Neural cell (in vitro differentiated cells): ENCODE results near the gene ERMAP. TPM values are rescaled to one million over a fixed set of nuclear protein-coding genes. Genes with fewer than 3 reads are reported as not detected.

Source experiments
- polyA plus RNA-seq: library from polyadenylated mRNA; depleted of rRNA; stranded (reverse); fragments of >200 nt; gene quantifications from 2 replicates; pipeline ENCODE4 v1.2.3, GENCODE V29; 2014

ERMAP gene
- polyA plus RNA-seq, 1 donor from 2014 or later = 10.6 TPM

Other genes starting within 250 kb of the ERMAP start
- 61.9 and 85.0 TPM in 2 replicates for gene PPIH, start 158.7 kb upstream of the ERMAP start, polyA plus RNA-seq
- gene YBX1, start 134.7 kb upstream of the ERMAP start, polyA plus RNA-seq = 668 and 706 TPM in 2 replicates
- gene CLDN19, start 76.9 kb upstream of the ERMAP start, polyA plus RNA-seq = not detected in 2 replicates
- 32.4 and 47.6 TPM in 2 replicates for gene P3H1, start 50.1 kb upstream of the ERMAP start, polyA plus RNA-seq
- 10.2 and 26.7 TPM in 2 replicates for gene C1orf50, start 49.9 kb upstream of the ERMAP start, polyA plus RNA-seq
- gene TMEM269, start 32.1 kb upstream of the ERMAP start, polyA plus RNA-seq = 1.1 and 1.9 TPM in 2 replicates
- 210 and 231 TPM in 2 replicates for gene SVBP, start 275 bp downstream of the ERMAP start, polyA plus RNA-seq
- gene ZNF691, start 29.5 kb downstream of the ERMAP start, polyA plus RNA-seq = 14.9 and 16.2 TPM in 2 replicates
- 39.4 and 40.6 TPM in 2 replicates for gene SLC2A1, start 141.7 kb downstream of the ERMAP start, polyA plus RNA-seq